GM23338 (cell line): ENCODE measurements around the gene SHANK1. TPM values are rescaled to one million over a fixed set of nuclear protein-coding genes. Genes with fewer than 3 reads are reported as not detected.

Experiments used
- ATAC-seq: fragments of 200-7000 bp; cut with Tn5 transposase; 3 replicates; pipeline ENCODE4 v1.9.1; 2020
- DNase-seq: peaks from one replicate; pipeline ENCODE4 v3.0.0-alpha.2; 2015; ENCODE audit warnings: low spot score
- H2AFZ ChIP-seq: fragments of 200-600 bp; sonication (generic); 2 replicates; pipeline ENCODE4 v1.8.0; 2016; ENCODE audit warnings: antibody characterized with exemption, mild to moderate bottlenecking, moderate library complexity
- H3F3A ChIP-seq: fragments of 200-600 bp; sonication (generic); replicated peaks from 2 replicates; pipeline ENCODE4 v1.8.0; 2017; ENCODE audit warnings: antibody characterized with exemption, mixed run types, low read depth
- H3K27ac ChIP-seq: fragments of 200-600 bp; sonication (generic); 2 replicates; pipeline ENCODE4 v1.6.1; 2016; ENCODE audit warnings: low read depth
- H3K27me3 ChIP-seq: fragments of 200-600 bp; sonication (generic); 2 replicates; pipeline ENCODE4 v1.8.0; 2016; ENCODE audit warnings: mild to moderate bottlenecking, mixed run types, moderate library complexity; ENCODE audit not compliant: insufficient read depth
- H3K36me3 ChIP-seq: fragments of 200-600 bp; sonication (generic); 2 replicates; pipeline ENCODE4 v1.8.0; 2016; ENCODE audit warnings: mild to moderate bottlenecking; ENCODE audit not compliant: insufficient read depth
- H3K4me1 ChIP-seq: fragments of 200-600 bp; sonication (generic); 2 replicates; pipeline ENCODE4 v1.8.0; 2016; ENCODE audit warnings: mild to moderate bottlenecking, moderate library complexity; ENCODE audit not compliant: insufficient read depth
- H3K4me2 ChIP-seq: fragments of 200-600 bp; sonication (generic); 2 replicates; pipeline ENCODE4 v1.7.1; 2017; ENCODE audit warnings: mixed run types
- H3K4me3 ChIP-seq: fragments of 200-600 bp; sonication (generic); 2 replicates; pipeline ENCODE4 v1.6.1; 2016; ENCODE audit warnings: mixed run types
- H3K79me2 ChIP-seq: fragments of 200-600 bp; sonication (generic); replicated peaks from 2 replicates; pipeline ENCODE4 v1.8.0; 2017; ENCODE audit warnings: mild to moderate bottlenecking; ENCODE audit not compliant: insufficient read depth
- H3K9me2 ChIP-seq: fragments of 200-600 bp; sonication (generic); 2 replicates; pipeline ENCODE4 v1.8.0; 2017; ENCODE audit not compliant: insufficient read depth
- H4K20me1 ChIP-seq: fragments of 200-600 bp; sonication (generic); replicated peaks from 2 replicates; pipeline ENCODE4 v1.8.0; 2017; ENCODE audit warnings: mild to moderate bottlenecking; ENCODE audit not compliant: insufficient read depth
- H3K27ac Mint-ChIP-seq: 2 replicates; pipeline ENCODE4 v1.8.0; 2020; ENCODE audit warnings: inconsistent platforms, mild to moderate bottlenecking, moderate library complexity, mixed read lengths
- H3K27me3 Mint-ChIP-seq: 3 replicates; pipeline ENCODE4 v1.8.0; 2022; ENCODE audit warnings: low read depth, mild to moderate bottlenecking, moderate library complexity, mixed read lengths, inconsistent platforms; ENCODE audit not compliant: insufficient read depth, poor library complexity
- H3K36me3 Mint-ChIP-seq: 3 replicates; pipeline ENCODE4 v1.8.0; 2021; ENCODE audit warnings: low read depth, mild to moderate bottlenecking, inconsistent platforms, moderate library complexity, mixed read lengths
- H3K4me1 Mint-ChIP-seq: 3 replicates; pipeline ENCODE4 v1.8.0; 2020; ENCODE audit warnings: mild to moderate bottlenecking, inconsistent platforms, mixed read lengths
- H3K4me3 Mint-ChIP-seq: 3 replicates; pipeline ENCODE4 v1.8.0; 2021; ENCODE audit warnings: moderate library complexity, mild to moderate bottlenecking, inconsistent platforms, mixed read lengths
- H3K9me3 Mint-ChIP-seq: 3 replicates; pipeline ENCODE4 v1.8.0; 2020; ENCODE audit warnings: moderate library complexity, mild to moderate bottlenecking, inconsistent platforms, mixed read lengths
- CREB1 ChIP-seq: fragments of 250-450 bp; sonication (Bioruptor Pico); IDR thresholded peaks from 2 replicates; pipeline ENCODE4 v1.5.0; 2020; ENCODE audit warnings: low read depth, mild to moderate bottlenecking, moderate library complexity
- ETS1 ChIP-seq: IDR thresholded peaks from 2 replicates; pipeline ENCODE4 v1.6.1; 2016; ENCODE audit warnings: antibody characterized with exemption
- EZH2phosphoT487 ChIP-seq: fragments of 200-600 bp; sonication (generic); IDR thresholded peaks from one replicate; pipeline ENCODE4 v1.8.1; 2018; ENCODE audit warnings: antibody characterized with exemption; ENCODE audit not compliant: unreplicated experiment
- JUNB ChIP-seq: IDR thresholded peaks from one replicate; pipeline ENCODE4 v1.6.1; 2016; ENCODE audit warnings: antibody characterized with exemption; ENCODE audit not compliant: unreplicated experiment
- NANOG ChIP-seq: IDR thresholded peaks from 2 replicates; pipeline ENCODE4 v1.6.1; 2016; ENCODE audit warnings: antibody characterized with exemption, borderline replicate concordance
- REST ChIP-seq: IDR thresholded peaks from one replicate; pipeline ENCODE4 v1.6.1; 2018; ENCODE audit warnings: antibody characterized with exemption; ENCODE audit not compliant: unreplicated experiment
- STAT1 ChIP-seq: IDR thresholded peaks from one replicate; pipeline ENCODE4 v1.6.1; 2016; ENCODE audit warnings: antibody characterized with exemption; ENCODE audit not compliant: unreplicated experiment
- ZNF114 ChIP-seq: fragments of 250-450 bp; sonication (Bioruptor Pico); IDR thresholded peaks from 2 replicates; pipeline ENCODE4 v1.5.0; 2020; ENCODE audit warnings: mild to moderate bottlenecking, moderate library complexity
- ZNF331 ChIP-seq: fragments of 250-450 bp; sonication (Bioruptor Pico); IDR thresholded peaks from 2 replicates; pipeline ENCODE4 v1.5.0; 2020; ENCODE audit warnings: low read depth, mild to moderate bottlenecking, moderate library complexity
- polyA plus RNA-seq: library from polyadenylated mRNA; unstranded; fragments of >200 nt; fragmentation: Nextera tagmentation; extraction: Ambion mirVana; gene quantifications from 2 replicates; pipeline ENCODE4 v1.2.1, GENCODE V29; 2016
- total RNA-seq: library from RNA; depleted of rRNA; stranded (reverse); fragments of >200 nt; shearing (Covaris generic); gene quantifications from 2 replicates; pipeline ENCODE4 v1.2.3, GENCODE V29; 2014
- TF ChIP-seq, protein P1 (sequence below): fragments of 250-450 bp; sonication (Bioruptor Pico); IDR thresholded peaks from 2 replicates; pipeline ENCODE4 v1.5.0; 2020; ENCODE audit warnings: mild to moderate bottlenecking, moderate library complexity
- TF ChIP-seq, protein P2 (sequence below), 2 experiments: fragments of 200-600 bp in 1 of 2; sonication (generic) in 1 of 2; conservative IDR thresholded peaks; 2 replicates each; pipeline versions ENCODE4 v1.5.1 to v1.6.1; 2016 to 2017; ENCODE audit warnings: antibody characterized with exemption in 2 of 2, low read depth in 2 of 2, mild to moderate bottlenecking in 2 of 2, moderate library complexity in 1 of 2

The SHANK1 gene
- total and polyA plus RNA-seq, 2 experiments from 2014 or later = 0.23 to 4.1 TPM

- TF ChIP-seq, protein P1, sequence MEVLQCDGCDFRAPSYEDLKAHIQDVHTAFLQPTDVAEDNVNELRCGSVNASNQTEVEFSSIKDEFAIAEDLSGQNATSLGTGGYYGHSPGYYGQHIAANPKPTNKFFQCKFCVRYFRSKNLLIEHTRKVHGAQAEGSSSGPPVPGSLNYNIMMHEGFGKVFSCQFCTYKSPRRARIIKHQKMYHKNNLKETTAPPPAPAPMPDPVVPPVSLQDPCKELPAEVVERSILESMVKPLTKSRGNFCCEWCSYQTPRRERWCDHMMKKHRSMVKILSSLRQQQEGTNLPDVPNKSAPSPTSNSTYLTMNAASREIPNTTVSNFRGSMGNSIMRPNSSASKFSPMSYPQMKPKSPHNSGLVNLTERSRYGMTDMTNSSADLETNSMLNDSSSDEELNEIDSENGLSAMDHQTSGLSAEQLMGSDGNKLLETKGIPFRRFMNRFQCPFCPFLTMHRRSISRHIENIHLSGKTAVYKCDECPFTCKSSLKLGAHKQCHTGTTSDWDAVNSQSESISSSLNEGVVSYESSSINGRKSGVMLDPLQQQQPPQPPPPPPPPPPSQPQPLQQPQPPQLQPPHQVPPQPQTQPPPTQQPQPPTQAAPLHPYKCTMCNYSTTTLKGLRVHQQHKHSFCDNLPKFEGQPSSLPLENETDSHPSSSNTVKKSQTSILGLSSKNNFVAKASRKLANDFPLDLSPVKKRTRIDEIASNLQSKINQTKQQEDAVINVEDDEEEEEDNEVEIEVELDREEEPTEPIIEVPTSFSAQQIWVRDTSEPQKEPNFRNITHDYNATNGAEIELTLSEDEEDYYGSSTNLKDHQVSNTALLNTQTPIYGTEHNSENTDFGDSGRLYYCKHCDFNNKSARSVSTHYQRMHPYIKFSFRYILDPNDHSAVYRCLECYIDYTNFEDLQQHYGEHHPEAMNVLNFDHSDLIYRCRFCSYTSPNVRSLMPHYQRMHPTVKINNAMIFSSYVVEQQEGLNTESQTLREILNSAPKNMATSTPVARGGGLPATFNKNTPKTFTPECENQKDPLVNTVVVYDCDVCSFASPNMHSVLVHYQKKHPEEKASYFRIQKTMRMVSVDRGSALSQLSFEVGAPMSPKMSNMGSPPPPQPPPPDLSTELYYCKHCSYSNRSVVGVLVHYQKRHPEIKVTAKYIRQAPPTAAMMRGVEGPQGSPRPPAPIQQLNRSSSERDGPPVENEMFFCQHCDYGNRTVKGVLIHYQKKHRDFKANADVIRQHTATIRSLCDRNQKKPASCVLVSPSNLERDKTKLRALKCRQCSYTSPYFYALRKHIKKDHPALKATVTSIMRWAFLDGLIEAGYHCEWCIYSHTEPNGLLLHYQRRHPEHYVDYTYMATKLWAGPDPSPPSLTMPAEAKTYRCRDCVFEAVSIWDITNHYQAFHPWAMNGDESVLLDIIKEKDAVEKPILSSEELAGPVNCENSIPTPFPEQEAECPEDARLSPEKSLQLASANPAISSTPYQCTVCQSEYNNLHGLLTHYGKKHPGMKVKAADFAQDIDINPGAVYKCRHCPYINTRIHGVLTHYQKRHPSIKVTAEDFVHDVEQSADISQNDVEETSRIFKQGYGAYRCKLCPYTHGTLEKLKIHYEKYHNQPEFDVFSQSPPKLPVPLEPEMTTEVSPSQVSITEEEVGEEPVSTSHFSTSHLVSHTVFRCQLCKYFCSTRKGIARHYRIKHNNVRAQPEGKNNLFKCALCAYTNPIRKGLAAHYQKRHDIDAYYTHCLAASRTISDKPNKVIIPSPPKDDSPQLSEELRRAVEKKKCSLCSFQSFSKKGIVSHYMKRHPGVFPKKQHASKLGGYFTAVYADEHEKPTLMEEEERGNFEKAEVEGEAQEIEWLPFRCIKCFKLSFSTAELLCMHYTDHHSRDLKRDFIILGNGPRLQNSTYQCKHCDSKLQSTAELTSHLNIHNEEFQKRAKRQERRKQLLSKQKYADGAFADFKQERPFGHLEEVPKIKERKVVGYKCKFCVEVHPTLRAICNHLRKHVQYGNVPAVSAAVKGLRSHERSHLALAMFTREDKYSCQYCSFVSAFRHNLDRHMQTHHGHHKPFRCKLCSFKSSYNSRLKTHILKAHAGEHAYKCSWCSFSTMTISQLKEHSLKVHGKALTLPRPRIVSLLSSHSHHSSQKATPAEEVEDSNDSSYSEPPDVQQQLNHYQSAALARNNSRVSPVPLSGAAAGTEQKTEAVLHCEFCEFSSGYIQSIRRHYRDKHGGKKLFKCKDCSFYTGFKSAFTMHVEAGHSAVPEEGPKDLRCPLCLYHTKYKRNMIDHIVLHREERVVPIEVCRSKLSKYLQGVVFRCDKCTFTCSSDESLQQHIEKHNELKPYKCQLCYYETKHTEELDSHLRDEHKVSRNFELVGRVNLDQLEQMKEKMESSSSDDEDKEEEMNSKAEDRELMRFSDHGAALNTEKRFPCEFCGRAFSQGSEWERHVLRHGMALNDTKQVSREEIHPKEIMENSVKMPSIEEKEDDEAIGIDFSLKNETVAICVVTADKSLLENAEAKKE (CRISPR knock-in tag) = no peak
- TF ChIP-seq CREB1 (CRISPR knock-in tag) (no peak), STAT1 (no peak)
Measured at GRCh38 chr19:50629194-50629593, 90.4 kb downstream of the SHANK1 start (continued).

DNA sequence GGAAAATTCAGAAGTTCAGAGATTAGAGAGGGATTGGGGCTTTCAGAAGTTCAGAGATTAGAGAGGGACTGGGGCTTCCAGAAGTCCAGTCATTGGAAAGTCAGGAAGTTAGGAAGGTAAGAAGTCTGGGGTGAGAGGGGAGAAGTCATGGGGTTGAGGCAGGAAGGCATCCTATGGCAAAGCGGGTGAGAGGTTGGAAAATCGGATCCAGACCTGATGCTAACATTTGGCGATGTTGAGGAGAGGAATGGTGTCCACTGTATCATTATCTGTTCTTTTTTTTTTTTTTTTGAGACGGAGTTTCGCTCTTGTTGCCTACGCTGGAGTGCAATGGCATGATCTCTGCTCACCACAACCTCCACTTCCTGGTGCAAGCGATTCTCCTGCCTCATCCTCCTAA, 91.1 kb downstream of the SHANK1 start:
- H3K4me3 Mint-ChIP-seq = no peak overlapping the region
- H3K36me3 Mint-ChIP-seq = peaks cover 42% of the 10 kb centered on the region
- Histone ChIP-seq H3K9me2 (no peaks in the 10 kb centered on the region), H3F3A (no peaks in the 10 kb centered on the region), H3K4me2 (no peak overlapping the region), H3K4me1 (no peaks in the 10 kb centered on the region), H2AFZ (no peak overlapping the region), H3K4me3 (no peak overlapping the region), H3K79me2 (no peaks in the 10 kb centered on the region), H3K36me3 (peaks cover under 1% of the 10 kb centered on the region; the same call in 1 of the 2 replicates), H3K27ac (no peak overlapping the region), H3K27me3 (no peaks in the 10 kb centered on the region), H4K20me1 (no peaks in the 10 kb centered on the region)
- no peak for ATAC-seq
- peaks cover 95% of the 10 kb centered on the region for H3K9me3 Mint-ChIP-seq
- no peak for DNase-seq
- H3K27ac Mint-ChIP-seq = no peak overlapping the region
- peaks cover 20% of the 10 kb centered on the region for H3K27me3 Mint-ChIP-seq
- no peak for TF ChIP-seq REST
- TF ChIP-seq, protein P2, sequence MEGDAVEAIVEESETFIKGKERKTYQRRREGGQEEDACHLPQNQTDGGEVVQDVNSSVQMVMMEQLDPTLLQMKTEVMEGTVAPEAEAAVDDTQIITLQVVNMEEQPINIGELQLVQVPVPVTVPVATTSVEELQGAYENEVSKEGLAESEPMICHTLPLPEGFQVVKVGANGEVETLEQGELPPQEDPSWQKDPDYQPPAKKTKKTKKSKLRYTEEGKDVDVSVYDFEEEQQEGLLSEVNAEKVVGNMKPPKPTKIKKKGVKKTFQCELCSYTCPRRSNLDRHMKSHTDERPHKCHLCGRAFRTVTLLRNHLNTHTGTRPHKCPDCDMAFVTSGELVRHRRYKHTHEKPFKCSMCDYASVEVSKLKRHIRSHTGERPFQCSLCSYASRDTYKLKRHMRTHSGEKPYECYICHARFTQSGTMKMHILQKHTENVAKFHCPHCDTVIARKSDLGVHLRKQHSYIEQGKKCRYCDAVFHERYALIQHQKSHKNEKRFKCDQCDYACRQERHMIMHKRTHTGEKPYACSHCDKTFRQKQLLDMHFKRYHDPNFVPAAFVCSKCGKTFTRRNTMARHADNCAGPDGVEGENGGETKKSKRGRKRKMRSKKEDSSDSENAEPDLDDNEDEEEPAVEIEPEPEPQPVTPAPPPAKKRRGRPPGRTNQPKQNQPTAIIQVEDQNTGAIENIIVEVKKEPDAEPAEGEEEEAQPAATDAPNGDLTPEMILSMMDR (conservative IDR thresholded peaks at IDR 0.05; ENCODE audit: low read depth in 2 of 2) = no peak
- no peak for TF ChIP-seq ETS1
- no peak for TF ChIP-seq EZH2phosphoT487
- no peak for TF ChIP-seq JUNB
- no peak for TF ChIP-seq ZNF114
- no peak for TF ChIP-seq ZNF331 (CRISPR knock-in tag)
- TF ChIP-seq NANOG = no peak
- H3K4me1 Mint-ChIP-seq = no peaks in the 10 kb centered on the region
